GM19099 (cell line): ENCODE data around the gene EYS.

ENCODE experiments used
- POLR2A ChIP-seq: IDR thresholded peaks from 3 replicates; pipeline ENCODE4 v1.6.1; 2011; ENCODE audit warnings: low read depth; ENCODE audit not compliant: insufficient read length; ENCODE audit errors: extremely low read depth

EYS gene

DNA sequence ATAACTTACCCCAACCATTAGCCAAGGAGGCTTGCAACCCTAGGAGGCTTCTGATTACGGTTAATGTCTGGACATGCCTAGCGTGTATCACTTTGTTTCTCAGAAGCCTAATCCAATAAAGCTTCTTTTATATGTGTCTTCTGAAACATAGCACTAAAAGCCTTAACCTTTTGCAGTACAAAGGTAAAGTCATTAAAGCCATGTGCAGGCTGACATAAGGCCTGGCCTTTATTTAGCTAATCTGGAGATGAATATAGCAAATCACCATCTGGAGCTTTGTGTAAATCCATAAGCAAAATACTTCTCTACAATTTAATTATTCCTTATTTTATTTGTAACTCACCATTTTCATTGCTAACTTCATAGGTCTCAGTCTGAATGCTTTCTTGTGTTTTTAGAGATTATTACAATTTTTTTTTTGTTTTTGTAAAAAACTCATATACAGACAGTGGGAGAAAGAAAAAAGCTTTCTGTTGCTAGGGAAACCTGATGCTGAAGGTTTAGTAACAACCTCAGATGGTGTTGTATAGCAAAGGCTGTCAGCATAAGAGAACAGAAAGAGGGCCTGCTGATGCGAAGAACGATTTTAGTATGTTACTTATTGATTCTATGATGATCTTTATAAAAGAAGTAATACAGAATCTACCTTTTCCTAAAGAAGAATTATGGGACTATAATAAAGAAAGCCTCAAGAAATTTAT lies at the start of gene EYS:
EYS (minus strand) TSS at position 101 of the 701 bp plus-strand sequence. CDS start 211,816 bp downstream, outside the sequence.
- TF ChIP-seq POLR2A = no peak

DNA sequence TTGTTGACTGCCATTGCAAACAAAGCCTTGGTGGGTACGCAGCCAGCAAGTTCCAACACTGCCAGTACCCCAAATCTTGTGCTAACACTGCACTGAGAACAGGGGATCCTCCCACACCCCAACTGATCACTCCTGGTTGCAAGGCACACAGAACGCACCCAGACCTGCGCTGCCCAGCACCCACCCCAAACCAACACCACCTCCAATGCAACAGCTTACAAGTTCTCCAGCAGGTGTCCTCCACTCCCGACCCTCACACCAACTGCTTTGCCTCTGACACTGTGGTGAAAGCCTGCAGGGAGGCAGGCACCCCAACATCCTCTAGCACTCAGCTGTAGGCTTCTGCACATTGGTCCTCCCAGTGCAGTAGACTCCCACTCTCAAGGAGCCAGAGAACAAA lies 39.3 kb upstream of the EYS start:
- TF ChIP-seq POLR2A = no peak

DNA sequence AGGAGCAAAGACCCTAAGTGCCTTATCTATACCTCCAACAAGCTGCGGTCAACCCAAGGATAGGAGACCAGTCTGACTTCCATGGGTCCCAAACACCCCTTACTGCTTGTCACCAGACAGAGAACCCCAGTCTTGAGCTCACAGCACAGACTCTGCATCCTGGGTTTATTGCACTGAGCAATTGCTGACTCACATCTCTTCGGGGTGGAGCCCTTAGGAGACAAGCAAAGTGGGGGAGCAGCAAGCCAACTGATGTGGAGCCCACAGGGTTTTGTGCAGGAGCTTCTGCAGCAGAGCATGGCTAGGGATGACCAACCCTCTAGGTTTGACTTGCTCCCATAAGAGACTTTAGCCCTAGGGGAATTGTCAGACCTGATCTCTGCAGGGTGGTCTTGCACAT lies 38.6 kb upstream of the EYS start:
- no peak for TF ChIP-seq POLR2A

DNA sequence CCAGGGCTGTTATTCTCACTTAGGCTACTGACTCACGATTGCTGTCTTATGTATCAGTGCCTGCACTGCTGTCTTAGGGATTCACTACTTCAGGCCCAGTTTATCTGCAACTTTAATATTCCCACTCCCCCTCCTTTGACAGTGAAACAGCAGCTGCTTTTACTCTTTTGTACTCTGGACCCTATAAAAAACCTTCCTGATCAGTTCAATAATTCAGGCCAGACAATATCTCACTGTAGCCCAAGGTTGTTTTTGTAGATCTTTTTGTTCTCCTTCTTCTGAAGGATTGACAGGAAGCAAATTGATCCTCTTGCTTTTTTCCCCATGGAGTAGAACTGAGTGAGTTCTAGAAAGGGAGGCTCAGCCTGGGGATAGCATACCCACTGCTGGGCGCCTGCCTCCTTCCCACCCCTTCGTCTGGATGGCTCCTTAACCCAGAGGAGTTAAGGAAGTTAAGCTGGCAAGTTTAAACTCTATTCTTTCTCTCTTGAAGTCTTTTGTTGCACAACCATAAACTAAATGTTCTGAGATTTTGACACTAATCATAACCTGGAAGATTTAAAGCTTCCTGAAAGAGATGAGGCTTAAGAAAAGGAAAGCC lies 22.0 kb upstream of the EYS start:
- no peak for TF ChIP-seq POLR2A

DNA sequence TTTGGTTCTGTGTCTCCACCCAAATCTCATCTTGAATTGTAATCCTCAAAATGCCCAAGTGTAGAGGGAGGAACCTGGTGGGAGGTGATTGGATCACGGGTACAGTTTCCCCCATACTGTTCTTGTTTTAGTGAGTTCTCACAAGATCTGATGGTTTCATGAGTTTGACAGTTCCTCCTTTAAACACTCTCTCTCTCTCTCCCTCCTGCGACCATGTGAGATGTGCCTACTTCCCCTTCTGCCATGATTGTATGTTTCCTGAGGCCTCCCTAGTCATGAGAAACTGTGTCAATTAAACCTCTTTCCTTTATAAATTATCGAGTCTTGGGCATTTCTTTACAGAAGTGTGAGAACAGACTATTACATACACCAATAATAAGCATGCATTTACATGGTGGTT lies 12.1 kb upstream of the EYS start:
- TF ChIP-seq POLR2A = no peak

- TF ChIP-seq POLR2A = no peak
These were observed 4.5 kb upstream of the EYS start for GRCh38 chr6:65711531-65711930.

DNA sequence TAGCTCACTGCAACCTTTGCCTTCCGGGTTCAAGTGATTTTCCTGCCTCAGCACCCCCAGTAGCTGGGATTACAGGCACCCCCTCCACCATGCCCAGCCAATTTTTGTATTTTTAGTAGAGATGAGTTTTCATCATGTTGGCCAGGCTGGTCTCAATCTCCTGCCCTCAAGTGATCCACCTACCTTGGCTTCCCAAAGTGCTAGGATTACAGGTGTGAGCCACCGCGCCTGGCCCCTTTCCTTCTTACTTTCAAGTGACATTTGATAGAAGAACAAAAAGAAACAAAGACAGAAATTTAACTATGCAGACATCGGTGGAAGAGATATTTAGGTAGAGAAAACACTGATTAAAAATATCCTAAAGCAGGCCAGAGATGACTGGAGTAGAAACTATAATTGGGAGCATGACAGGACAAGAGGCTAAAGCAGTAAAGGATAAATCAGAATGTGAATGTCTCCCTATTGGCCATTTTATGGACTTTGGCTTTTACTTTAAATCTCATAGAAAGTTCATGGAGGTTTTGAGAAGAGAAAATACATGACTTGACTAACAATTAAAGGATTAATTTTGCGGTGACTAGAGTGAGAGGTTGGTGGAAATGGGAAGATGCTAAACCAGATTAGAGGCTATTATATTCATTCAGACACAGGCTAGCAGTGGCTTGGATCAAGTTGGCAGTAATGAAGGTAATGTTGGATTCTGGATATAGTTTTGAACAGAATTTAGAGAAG lies 2.2 kb upstream of the EYS start:
- no peak for TF ChIP-seq POLR2A

- TF ChIP-seq POLR2A = no peak
These were observed 1.1 kb upstream of the EYS start for GRCh38 chr6:65708162-65708561.

DNA sequence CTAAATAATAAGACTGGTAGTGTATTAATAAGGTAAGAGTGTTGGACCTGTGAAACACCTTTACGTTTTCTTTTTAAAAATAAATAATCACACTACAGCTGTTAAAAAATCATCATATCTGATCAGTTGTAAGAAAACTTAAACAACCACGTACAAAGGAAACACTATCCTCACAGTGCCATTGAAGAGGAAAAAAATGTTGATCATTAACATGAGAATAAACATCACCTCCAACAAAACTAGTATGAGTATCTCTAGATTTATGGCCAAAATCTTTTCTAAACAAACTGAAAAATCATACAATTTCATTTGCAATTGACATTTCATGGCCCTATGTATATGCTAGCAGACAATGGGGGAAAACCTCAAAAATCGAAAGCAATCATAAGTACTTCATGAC lies 590 bp downstream of the EYS start:
- no peak for TF ChIP-seq POLR2A

GRCh38 chr6:65701325-65701724 lies 5.7 kb downstream of the EYS start:
- no peak for TF ChIP-seq POLR2A

DNA sequence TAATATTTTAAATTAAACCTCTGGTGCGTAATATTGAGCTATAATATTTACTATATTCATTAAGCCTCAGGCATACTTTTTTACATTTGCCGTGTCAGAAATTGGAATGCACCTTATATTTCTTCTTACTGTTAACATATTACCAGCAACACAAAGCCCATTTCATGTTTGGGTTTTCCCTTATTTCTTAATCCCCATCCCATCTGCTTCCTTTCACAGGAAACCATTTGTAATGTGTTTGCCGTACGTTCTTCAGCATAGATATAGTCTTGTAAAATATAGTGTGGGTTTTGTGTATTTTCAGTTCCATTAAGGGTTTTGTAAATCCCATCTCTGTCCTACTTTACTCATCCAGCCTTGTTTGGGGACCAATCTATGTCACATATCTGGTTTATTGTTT lies 6.5 kb downstream of the EYS start:
- TF ChIP-seq POLR2A = no peak

GRCh38 chr6:65692109-65692508 lies 14.9 kb downstream of the EYS start:
- no peak for TF ChIP-seq POLR2A

DNA sequence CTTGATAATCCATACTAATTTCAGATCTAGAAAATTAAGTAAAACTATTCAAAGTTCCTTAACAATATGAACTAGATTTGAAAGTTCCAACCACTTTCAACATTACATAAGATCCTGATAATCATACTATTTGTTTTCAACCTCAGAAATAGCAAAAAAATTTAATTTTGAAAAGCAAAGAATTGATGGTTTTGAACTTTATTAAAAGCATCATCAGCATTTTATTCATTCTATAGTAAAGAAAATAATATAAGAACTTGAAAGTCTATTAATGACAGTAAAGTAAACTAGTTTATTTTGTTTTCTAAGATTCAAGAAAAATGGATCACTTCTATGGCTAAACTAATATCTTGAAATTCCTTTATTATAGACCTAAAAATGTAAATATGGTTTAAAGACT lies 26.8 kb downstream of the EYS start:
- no peak for TF ChIP-seq POLR2A

- no peak for TF ChIP-seq POLR2A
These were observed 35.1 kb downstream of the EYS start for GRCh38 chr6:65671922-65672321.

GRCh38 chr6:65667916-65668656 lies 38.9 kb downstream of the EYS start:
- TF ChIP-seq POLR2A = no peak
